GM12874 (cell line): ENCODE results near the gene IFITM10.

Experiments used
- CTCF ChIP-seq: IDR thresholded peaks from 2 replicates; pipeline ENCODE4 v1.5.1; 2011; ENCODE audit warnings: low read depth, mild to moderate bottlenecking, control low read depth, low read length, moderate library complexity; ENCODE audit not compliant: insufficient read depth

IFITM10 gene

GRCh38 chr11:1759151-1759850, 8.9 kb upstream of the IFITM10 start:
- TF ChIP-seq CTCF: no peak

GRCh38 chr11:1758611-1759150, 8.3 kb upstream of the IFITM10 start:
- no peak for TF ChIP-seq CTCF

GRCh38 chr11:1757861-1758610, 7.6 kb upstream of the IFITM10 start:
- TF ChIP-seq CTCF: no peak

GRCh38 chr11:1756791-1757771, 6.7 kb upstream of the IFITM10 start:
- no peak for TF ChIP-seq CTCF

- no peak for TF ChIP-seq CTCF
Observed at GRCh38 chr11:1755692-1756561, 5.5 kb upstream of the IFITM10 start.

GRCh38 chr11:1755344-1755691, 4.9 kb upstream of the IFITM10 start:
- TF ChIP-seq CTCF: no peak
